Parathyroid adenoma (tissue), 2 donors: ENCODE measurements around the gene KCNH2.
"Not testable (repeated sequence)": the region's sequence is repeated elsewhere in the genome, so short reads cannot be mapped to it uniquely, and the experiment has no call there.

Source experiments
- H2AFZ ChIP-seq: fragments of 300-600 bp; sonication (generic); one replicate; pipeline ENCODE4 v1.7.0; 2017; ENCODE audit warnings: antibody characterized with exemption, mild to moderate bottlenecking
- H3K27ac ChIP-seq: fragments of 300-600 bp; sonication (generic); one replicate; pipeline ENCODE4 v1.7.0; 2017
- H3K27me3 ChIP-seq: fragments of 300-600 bp; sonication (generic); one replicate; pipeline ENCODE4 v1.7.0; 2017; ENCODE audit warnings: low read length; ENCODE audit not compliant: control insufficient read depth, insufficient read depth
- H3K36me3 ChIP-seq: fragments of 300-600 bp; sonication (generic); one replicate; pipeline ENCODE4 v1.7.0; 2017; ENCODE audit warnings: low read length; ENCODE audit not compliant: control insufficient read depth, insufficient read depth
- H3K4me1 ChIP-seq: fragments of 300-600 bp; sonication (generic); one replicate; pipeline ENCODE4 v1.7.0; 2017; ENCODE audit warnings: control low read depth
- H3K4me2 ChIP-seq: fragments of 300-600 bp; sonication (generic); one replicate; pipeline ENCODE4 v1.7.0; 2017; ENCODE audit warnings: low read length
- H3K4me3 ChIP-seq: fragments of 300-600 bp; sonication (generic); one replicate; pipeline ENCODE4 v1.7.0; 2017; ENCODE audit warnings: low read depth, low read length
- H3K79me2 ChIP-seq: fragments of 300-600 bp; sonication (generic); one replicate; pipeline ENCODE4 v1.7.0; 2017; ENCODE audit warnings: control low read depth
- H3K9ac ChIP-seq: fragments of 300-600 bp; sonication (generic); one replicate; pipeline ENCODE4 v1.7.0; 2017; ENCODE audit warnings: mild to moderate bottlenecking
- H3K9me3 ChIP-seq: fragments of 300-600 bp; sonication (generic); one replicate; pipeline ENCODE4 v1.7.0; 2017; ENCODE audit warnings: low read length; ENCODE audit not compliant: control insufficient read depth
- CTCF ChIP-seq: fragments of 300-600 bp; sonication (generic); IDR thresholded peaks from one replicate; pipeline ENCODE4 v1.7.0; 2017; ENCODE audit warnings: antibody characterized with exemption, mild to moderate bottlenecking
- donor health status: primary hyperparathyroidism.

Gene KCNH2

GRCh38 chr7:151012031-151012692, 34.0 kb upstream of the KCNH2 start:
- Histone ChIP-seq H3K4me3 (no peak overlapping the region), H3K9me3 (no peaks in the 10 kb centered on the region), H3K79me2 (no peaks in the 10 kb centered on the region), H3K4me2 (no peak overlapping the region), H3K36me3 (no peaks in the 10 kb centered on the region), H3K27ac (no peak overlapping the region), H2AFZ (no peak overlapping the region), H3K4me1 (no peaks in the 10 kb centered on the region), H3K27me3 (no peaks in the 10 kb centered on the region), H3K9ac (no peak overlapping the region)
- TF ChIP-seq CTCF: no peak

- H3K4me3 ChIP-seq, H3K4me1 ChIP-seq, H3K4me2 ChIP-seq, H3K27me3 ChIP-seq, H3K9me3 ChIP-seq, H3K27ac ChIP-seq, H3K79me2 ChIP-seq, H2AFZ ChIP-seq, H3K9ac ChIP-seq, H3K36me3 ChIP-seq: not testable (repeated sequence)
Observed at GRCh38 chr7:151011616-151012015, 33.5 kb upstream of the KCNH2 start.

GRCh38 chr7:151011097-151011409, 32.9 kb upstream of the KCNH2 start:
- no peaks in the 10 kb centered on the region for H3K79me2 ChIP-seq
- H3K9me3 ChIP-seq: no peaks in the 10 kb centered on the region
- no peak for TF ChIP-seq CTCF
- H3K27me3 ChIP-seq: no peaks in the 10 kb centered on the region
- no peak overlapping the region for H2AFZ ChIP-seq
- no peak overlapping the region for H3K4me2 ChIP-seq
- no peaks in the 10 kb centered on the region for H3K36me3 ChIP-seq
- H3K4me3 ChIP-seq: no peak overlapping the region
- H3K4me1 ChIP-seq: no peaks in the 10 kb centered on the region
- no peak overlapping the region for H3K9ac ChIP-seq
- no peak overlapping the region for H3K27ac ChIP-seq

GRCh38 chr7:151010307-151011096, 32.4 kb upstream of the KCNH2 start:
- no peaks in the 10 kb centered on the region for H3K4me1 ChIP-seq
- no peak overlapping the region for H3K9ac ChIP-seq
- H3K36me3 ChIP-seq: no peaks in the 10 kb centered on the region
- no peak overlapping the region for H3K4me2 ChIP-seq
- no peaks in the 10 kb centered on the region for H3K27me3 ChIP-seq
- no peaks in the 10 kb centered on the region for H3K9me3 ChIP-seq
- no peak overlapping the region for H3K27ac ChIP-seq
- no peaks in the 10 kb centered on the region for H3K79me2 ChIP-seq
- no peak for TF ChIP-seq CTCF
- H2AFZ ChIP-seq: peak overlapping the region; percentile 28
- no peak overlapping the region for H3K4me3 ChIP-seq

GRCh38 chr7:151010037-151010306, 31.9 kb upstream of the KCNH2 start:
- no peak for TF ChIP-seq CTCF
- H3K9ac ChIP-seq: no peak overlapping the region
- H3K36me3 ChIP-seq: no peaks in the 10 kb centered on the region
- H3K27me3 ChIP-seq: no peaks in the 10 kb centered on the region
- H2AFZ ChIP-seq: no peak overlapping the region
- no peaks in the 10 kb centered on the region for H3K79me2 ChIP-seq
- H3K27ac ChIP-seq: no peak overlapping the region
- no peak overlapping the region for H3K4me2 ChIP-seq
- no peak overlapping the region for H3K4me3 ChIP-seq
- H3K9me3 ChIP-seq: no peaks in the 10 kb centered on the region
- no peaks in the 10 kb centered on the region for H3K4me1 ChIP-seq
